Vagina (tissue), 2 donors: ENCODE results near the gene ZBTB32. TPM values are rescaled to one million over a fixed set of nuclear protein-coding genes. Genes with fewer than 3 reads are reported as not detected.

Experiments used
- DNase-seq, 2 donors: peaks; one replicate each; pipeline ENCODE4 v3.0.0-alpha.2; 2017; ENCODE audit errors: extremely low spot score in 2 of 2
- H3K27ac ChIP-seq: fragments of 200-600 bp; sonication (generic); one replicate; pipeline ENCODE4 v1.5.1; 2019
- H3K27me3 ChIP-seq: fragments of 200-600 bp; sonication (generic); one replicate; pipeline ENCODE4 v1.5.1; 2019
- H3K36me3 ChIP-seq, 2 donors: fragments of 200-600 bp; sonication (generic); one replicate each; pipeline ENCODE4 v1.5.1; 2017 to 2019
- H3K4me1 ChIP-seq: fragments of 200-600 bp; sonication (generic); one replicate; pipeline ENCODE4 v1.5.1; 2019
- H3K4me3 ChIP-seq, 2 donors: fragments of 200-600 bp; sonication (generic); 1 replicate in 1 of 2; 2 replicates in 1 of 2; pipeline ENCODE4 v1.5.1; 2016 to 2019
- H3K9me3 ChIP-seq: fragments of 200-600 bp; sonication (generic); one replicate; pipeline ENCODE4 v1.5.1; 2019
- POLR2A ChIP-seq, 2 donors: fragments of 450-650 bp; IDR thresholded peaks; one replicate each; pipeline ENCODE4 v1.6.1; 2017; ENCODE audit warnings: antibody characterized with exemption in 2 of 2, mild to moderate bottlenecking in 2 of 2, moderate library complexity in 2 of 2
- POLR2AphosphoS5 ChIP-seq, 2 donors: sonication (generic); formaldehyde crosslinking; IDR thresholded peaks; one replicate each; pipeline ENCODE4 v1.9.0; 2017; ENCODE audit warnings: antibody characterized with exemption in 2 of 2, mild to moderate bottlenecking in 2 of 2, low read depth in 1 of 2; ENCODE audit not compliant: insufficient read depth in 1 of 2
- intact Hi-C: fragments of 100-400 bp; cut with DNase I; formaldehyde crosslinking; loops from one replicate; pipeline ENCODE4 v1.15.1; 2023
- total RNA-seq: library from RNA; depleted of rRNA; stranded (reverse); fragments of >200 nt; gene quantifications from one replicate; pipeline ENCODE4 v1.2.3, GENCODE V29; 2016
- TF ChIP-seq, protein P1 (sequence below), 3 experiments: fragments of 450-650 bp in 2 of 3; fragments of 200-600 bp in 1 of 3; sonication (generic) in 1 of 3; IDR thresholded peaks; one replicate each; pipeline ENCODE4 v1.5.1; 2017 to 2019; ENCODE audit warnings: antibody characterized with exemption in 3 of 3, mild to moderate bottlenecking in 2 of 3, moderate library complexity in 2 of 3

The ZBTB32 gene
- total RNA-seq, 1 donor from 2014 or later, result not detected

DNA sequence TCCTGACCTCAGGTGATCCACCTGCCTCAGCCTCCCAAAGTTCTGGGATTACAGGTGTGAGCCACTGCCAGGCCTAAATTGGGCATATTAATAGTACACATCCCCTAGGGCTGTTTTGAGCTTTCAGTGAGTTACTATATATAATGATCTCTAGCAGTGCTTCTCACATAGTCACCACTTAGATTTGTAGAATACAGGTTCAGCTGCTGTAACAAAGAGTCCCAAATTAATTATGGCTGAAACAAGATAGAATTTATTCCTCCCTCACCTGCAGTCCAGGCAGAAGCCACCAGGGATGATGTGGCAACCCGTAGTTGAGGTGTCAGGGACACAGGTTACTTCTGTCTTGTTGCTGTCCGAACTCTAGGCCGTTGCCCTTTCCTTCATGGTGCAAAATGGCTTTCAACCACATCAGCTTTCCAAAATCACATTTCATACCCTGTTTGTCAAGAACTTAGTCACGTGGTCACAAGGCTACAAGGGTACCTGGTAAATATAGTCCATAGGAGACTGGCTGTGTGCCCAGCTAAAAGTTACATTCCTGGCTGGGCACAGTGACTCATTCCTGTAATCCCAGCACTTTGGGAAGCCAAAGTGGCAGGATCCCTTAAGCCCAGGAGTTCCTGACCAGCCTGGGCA lies 56.5 kb downstream of the ZBTB32 start:
- Histone ChIP-seq H3K36me3 (peaks cover 0 to 4% of the 10 kb centered on the region in 2 donors), H3K27ac (no peak overlapping the region), H3K27me3 (no peaks in the 10 kb centered on the region), H3K4me1 (peaks cover 29% of the 10 kb centered on the region), H3K9me3 (no peaks in the 10 kb centered on the region), H3K4me3 (no peak overlapping the region)
- DNase-seq, result no peak
- TF ChIP-seq, protein P1, sequence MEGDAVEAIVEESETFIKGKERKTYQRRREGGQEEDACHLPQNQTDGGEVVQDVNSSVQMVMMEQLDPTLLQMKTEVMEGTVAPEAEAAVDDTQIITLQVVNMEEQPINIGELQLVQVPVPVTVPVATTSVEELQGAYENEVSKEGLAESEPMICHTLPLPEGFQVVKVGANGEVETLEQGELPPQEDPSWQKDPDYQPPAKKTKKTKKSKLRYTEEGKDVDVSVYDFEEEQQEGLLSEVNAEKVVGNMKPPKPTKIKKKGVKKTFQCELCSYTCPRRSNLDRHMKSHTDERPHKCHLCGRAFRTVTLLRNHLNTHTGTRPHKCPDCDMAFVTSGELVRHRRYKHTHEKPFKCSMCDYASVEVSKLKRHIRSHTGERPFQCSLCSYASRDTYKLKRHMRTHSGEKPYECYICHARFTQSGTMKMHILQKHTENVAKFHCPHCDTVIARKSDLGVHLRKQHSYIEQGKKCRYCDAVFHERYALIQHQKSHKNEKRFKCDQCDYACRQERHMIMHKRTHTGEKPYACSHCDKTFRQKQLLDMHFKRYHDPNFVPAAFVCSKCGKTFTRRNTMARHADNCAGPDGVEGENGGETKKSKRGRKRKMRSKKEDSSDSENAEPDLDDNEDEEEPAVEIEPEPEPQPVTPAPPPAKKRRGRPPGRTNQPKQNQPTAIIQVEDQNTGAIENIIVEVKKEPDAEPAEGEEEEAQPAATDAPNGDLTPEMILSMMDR (IDR thresholded peaks at IDR 0.05), result no peak
- no peak for TF ChIP-seq POLR2A (IDR thresholded peaks at IDR 0.05)
- TF ChIP-seq POLR2AphosphoS5 (IDR thresholded peaks at IDR 0.05; ENCODE audit: insufficient read depth in 1 of 2, low read depth in 1 of 2), result no peak
- intact Hi-C loops, result no loop called here

DNA sequence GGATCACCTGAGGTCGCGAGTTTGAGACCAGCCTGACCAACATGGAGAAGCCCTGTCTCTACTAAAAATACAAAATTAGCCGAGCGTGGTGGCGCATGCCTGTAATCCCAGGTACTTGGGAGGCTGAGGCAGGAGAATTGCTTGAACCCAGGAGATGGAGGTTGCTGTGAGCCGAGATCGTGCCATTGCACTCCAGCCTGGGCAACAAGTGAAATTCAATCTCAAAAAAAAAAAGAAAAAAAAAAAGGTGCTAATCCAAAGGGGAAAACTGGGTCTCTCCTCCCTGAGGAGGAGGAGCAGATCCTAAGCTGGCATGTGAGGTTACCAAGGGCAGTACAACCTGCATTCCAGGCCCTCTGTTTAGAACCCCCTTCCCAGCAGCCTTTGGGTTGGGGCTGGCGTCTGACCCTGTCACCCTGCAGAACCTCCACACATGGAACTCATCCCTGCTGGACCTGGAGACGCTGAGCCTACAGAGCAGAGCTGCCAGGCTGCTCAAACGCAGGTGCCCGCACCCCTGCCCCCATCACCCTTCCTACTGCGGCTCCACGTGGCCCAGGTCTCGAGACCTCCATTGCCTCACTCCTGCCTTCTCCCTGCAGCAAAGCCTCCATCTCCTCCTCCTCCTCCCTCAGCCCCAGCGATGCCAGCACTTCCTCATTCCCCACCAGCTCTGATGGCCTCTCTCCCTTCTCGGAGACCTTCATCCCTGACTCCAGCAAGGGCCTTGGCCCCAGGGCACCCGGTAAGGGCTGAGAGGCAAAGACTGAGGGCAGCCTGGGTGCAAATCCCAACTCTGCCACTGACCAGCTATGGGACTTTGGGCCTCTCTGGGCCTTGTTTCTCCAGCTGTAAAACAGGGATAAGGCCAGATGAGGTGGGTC lies 60.3 kb downstream of the ZBTB32 start:
- DNase-seq, result no peak
- H3K36me3 ChIP-seq, result peaks cover 0 to 4% of the 10 kb centered on the region in 2 donors
- no peaks in the 10 kb centered on the region for H3K9me3 ChIP-seq
- no peaks in the 10 kb centered on the region for H3K27me3 ChIP-seq
- TF ChIP-seq POLR2A (IDR thresholded peaks at IDR 0.05) (no peak), POLR2AphosphoS5 (IDR thresholded peaks at IDR 0.05; ENCODE audit: insufficient read depth in 1 of 2, low read depth in 1 of 2) (no peak)
- TF ChIP-seq, protein P1 (IDR thresholded peaks at IDR 0.05), result no peak
- no peaks in the 10 kb centered on the region for H3K4me1 ChIP-seq
- H3K4me3 ChIP-seq, result no peak overlapping the region
- intact Hi-C loops, result no loop called here
- H3K27ac ChIP-seq, result no peak overlapping the region

Other genes starting within 250 kb of the ZBTB32 start
- gene KRTDAP, start 214.1 kb upstream of the ZBTB32 start, total RNA-seq, result 687 TPM
- gene DMKN, start 190.9 kb upstream of the ZBTB32 start, total RNA-seq, result 237 TPM
- 162 TPM for gene SBSN, start 176.2 kb upstream of the ZBTB32 start, total RNA-seq
- gene GAPDHS, start 171.1 kb upstream of the ZBTB32 start, total RNA-seq, result not detected
- 104 TPM for gene TMEM147, start 158.9 kb upstream of the ZBTB32 start, total RNA-seq
- gene ATP4A, start 140.9 kb upstream of the ZBTB32 start, total RNA-seq, result not detected
- not detected for gene PMIS2, start 118.4 kb upstream of the ZBTB32 start, total RNA-seq
- gene HAUS5, start 91.8 kb upstream of the ZBTB32 start, total RNA-seq, result 11.0 TPM
- 54.3 TPM for gene RBM42, start 75.5 kb upstream of the ZBTB32 start, total RNA-seq
- gene ETV2, start 62.8 kb upstream of the ZBTB32 start, total RNA-seq, result not detected
- gene COX6B1, start 56.2 kb upstream of the ZBTB32 start, total RNA-seq, result 265 TPM
- 9.1 TPM for gene UPK1A, start 38.0 kb upstream of the ZBTB32 start, total RNA-seq
- 16.0 TPM for gene KMT2B, start 13.4 kb downstream of the ZBTB32 start, total RNA-seq
- gene IGFLR1, start 37.9 kb downstream of the ZBTB32 start, total RNA-seq, result 7.4 TPM
- gene U2AF1L4, start 40.9 kb downstream of the ZBTB32 start, total RNA-seq, result 6.6 TPM
- gene PSENEN, start 41.1 kb downstream of the ZBTB32 start, total RNA-seq, result 28.2 TPM
- 11.3 TPM for gene LIN37, start 44.0 kb downstream of the ZBTB32 start, total RNA-seq
- gene HSPB6, start 52.5 kb downstream of the ZBTB32 start, total RNA-seq, result 238 TPM
- 13.8 TPM for gene PROSER3, start 53.6 kb downstream of the ZBTB32 start, total RNA-seq
- gene ARHGAP33, start 71.0 kb downstream of the ZBTB32 start, total RNA-seq, result 35.4 TPM
- gene PRODH2, start 108.3 kb downstream of the ZBTB32 start, total RNA-seq, result not detected
- not detected for gene NPHS1, start 147.9 kb downstream of the ZBTB32 start, total RNA-seq
- gene KIRREL2, start 152.4 kb downstream of the ZBTB32 start, total RNA-seq, result not detected
- gene APLP1, start 164.0 kb downstream of the ZBTB32 start, total RNA-seq, result 1.5 TPM
- gene NFKBID, start 196.0 kb downstream of the ZBTB32 start, total RNA-seq, result 15.7 TPM
- gene HCST, start 198.0 kb downstream of the ZBTB32 start, total RNA-seq, result 9.1 TPM
- gene TYROBP, start 203.7 kb downstream of the ZBTB32 start, total RNA-seq, result 68.5 TPM
- gene LRFN3, start 231.8 kb downstream of the ZBTB32 start, total RNA-seq, result 9.1 TPM